ENCODE measurements around the gene METTL25. TPM values are rescaled to one million over a fixed set of nuclear protein-coding genes. Genes with fewer than 3 reads are reported as not detected.

Gene METTL25
- total RNA-seq, 4 donors from 2014 or later: 9.6 to 16.5 (median 11.9) TPM

DNA sequence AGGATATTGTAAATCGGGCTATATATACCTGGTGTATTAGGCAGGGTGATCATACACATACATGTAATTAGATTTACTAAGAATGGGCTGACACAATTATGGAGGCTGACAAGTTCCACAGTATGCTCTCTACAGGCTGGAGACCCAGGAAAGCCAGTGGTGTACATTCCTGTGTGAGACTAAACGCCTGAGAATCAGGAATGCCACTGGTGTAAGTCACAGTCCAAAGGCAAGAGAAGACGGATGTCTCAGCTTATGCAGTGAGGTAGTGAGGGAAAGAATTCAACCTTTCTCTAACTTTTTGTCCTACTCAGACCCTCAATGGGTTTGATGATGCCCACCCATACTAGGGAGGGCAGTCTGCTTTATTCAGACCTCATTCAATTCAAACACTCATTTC, 57.1 kb downstream of the METTL25 start:
- TF ChIP-seq CTCF (IDR thresholded peaks at IDR 0.05; ENCODE audit: low read depth): no peak

GRCh38 chr12:82425241-82425640, 66.9 kb downstream of the METTL25 start:
- no peak for TF ChIP-seq CTCF (IDR thresholded peaks at IDR 0.05; ENCODE audit: low read depth)

DNA sequence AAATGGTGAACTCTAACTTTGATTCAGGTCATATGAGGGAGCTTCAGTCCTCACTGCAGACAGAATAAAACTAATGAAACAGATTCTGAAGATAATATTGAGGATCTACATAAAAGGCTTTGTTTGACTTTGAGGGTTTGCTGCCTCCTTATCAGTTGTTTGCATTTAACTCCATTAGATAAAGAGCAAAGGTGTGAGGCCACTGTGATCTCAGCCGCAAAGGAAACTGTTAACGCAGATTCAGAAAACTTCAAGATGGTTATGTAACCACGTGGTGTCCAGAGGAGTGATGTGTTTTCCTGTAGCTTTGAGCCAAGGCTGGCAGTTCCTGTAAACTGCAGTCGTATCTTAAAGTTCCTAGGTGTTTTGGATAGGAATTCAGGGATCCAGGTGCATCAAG, 67.8 kb downstream of the METTL25 start:
- no peak for TF ChIP-seq CTCF (IDR thresholded peaks at IDR 0.05; ENCODE audit: low read depth)

GRCh38 chr12:82426586-82426985, 68.3 kb downstream of the METTL25 start:
- no peak for TF ChIP-seq CTCF (IDR thresholded peaks at IDR 0.05; ENCODE audit: low read depth)

DNA sequence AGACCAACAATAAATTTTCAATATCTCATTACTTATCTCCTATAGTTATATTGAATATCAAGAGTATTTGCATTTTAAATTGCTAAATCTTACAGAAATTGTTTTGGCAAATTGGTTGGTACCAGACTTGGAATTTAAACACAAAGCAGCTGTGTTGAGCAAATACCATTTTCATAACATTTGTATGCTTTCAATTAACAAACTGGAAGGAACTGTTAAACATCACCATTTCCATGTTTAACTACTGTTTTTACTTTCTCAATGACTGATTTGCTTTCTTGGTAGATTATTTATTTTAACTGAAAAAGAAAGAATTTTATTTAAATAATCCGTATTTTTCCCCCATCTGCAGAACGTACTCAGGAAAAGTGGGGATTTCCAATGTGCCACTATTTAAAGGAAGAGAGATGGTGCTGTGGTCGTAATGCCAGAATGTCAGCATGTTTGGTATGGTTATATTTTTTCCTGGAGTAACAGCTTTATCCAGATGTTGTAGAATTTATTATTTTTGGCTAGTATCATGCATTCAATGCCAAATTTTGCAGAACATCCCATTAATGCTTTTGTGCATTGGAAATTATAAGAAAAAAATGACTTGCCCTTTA, 72.3 kb downstream of the METTL25 start:
- TF ChIP-seq CTCF (IDR thresholded peaks at IDR 0.05; ENCODE audit: low read depth): no peak

- TF ChIP-seq CTCF (IDR thresholded peaks at IDR 0.05; ENCODE audit: low read depth): no peak
These were observed 76.1 kb downstream of the METTL25 start for GRCh38 chr12:82434392-82434911.

- no peak for TF ChIP-seq CTCF (IDR thresholded peaks at IDR 0.05; ENCODE audit: low read depth)
These were observed 78.0 kb downstream of the METTL25 start for GRCh38 chr12:82436354-82436753.

All from subcutaneous adipose tissue (tissue), 4 donors.